HFF-Myc (cell line): Measurements from ENCODE around the gene HMGN4.
"Not testable (repeated sequence)": the region's sequence is repeated elsewhere in the genome, so short reads cannot be mapped to it uniquely, and the experiment has no call there.

Experiments
- DNase-seq: peaks from one replicate; pipeline ENCODE4 v3.0.0-alpha.2; 2011; ENCODE audit warnings: low read depth; ENCODE audit errors: extremely low read depth
- H3K4me3 ChIP-seq: replicated peaks from 2 replicates; pipeline ENCODE4 v1.5.1; 2011; ENCODE audit warnings: low read depth, mild to moderate bottlenecking, control low read depth, low read length
- CTCF ChIP-seq: IDR thresholded peaks from 2 replicates; pipeline ENCODE4 v1.5.1; 2012; ENCODE audit warnings: mild to moderate bottlenecking, low read depth, low read length, control low read depth; ENCODE audit errors: missing control alignments

HMGN4 gene

GRCh38 chr6:26516481-26517427 is 21.4 kb upstream of the HMGN4 start:
- H3K4me3 ChIP-seq: no peak overlapping the region
- DNase-seq: no peak
- no peak for TF ChIP-seq CTCF

GRCh38 chr6:26519359-26519758 is 18.8 kb upstream of the HMGN4 start:
- DNase-seq: no peak
- H3K4me3 ChIP-seq: no peak overlapping the region
- no peak for TF ChIP-seq CTCF

- no peak for TF ChIP-seq CTCF
- peak overlapping the region; percentile 23 for H3K4me3 ChIP-seq
- no peak for DNase-seq
Observed at GRCh38 chr6:26520237-26520849, 17.8 kb upstream of the HMGN4 start.

GRCh38 chr6:26520850-26521599 is 17.1 kb upstream of the HMGN4 start:
- H3K4me3 ChIP-seq: peak overlapping the region; percentile 58
- DNase-seq: no peak
- TF ChIP-seq CTCF: no peak

GRCh38 chr6:26521600-26522391 is 16.4 kb upstream of the HMGN4 start:
- TF ChIP-seq CTCF: peak; percentile 39
- H3K4me3 ChIP-seq: peak overlapping the region; percentile 58
- DNase-seq: no peak

- peak overlapping the region; percentile 58 for H3K4me3 ChIP-seq
- not testable (repeated sequence) for DNase-seq
Observed at GRCh38 chr6:26522486-26523228, 15.5 kb upstream of the HMGN4 start.

GRCh38 chr6:26524314-26524713 is 13.9 kb upstream of the HMGN4 start:
- not testable (repeated sequence) for H3K4me3 ChIP-seq, DNase-seq
